Ecto neural progenitor cell (in vitro differentiated cells): ENCODE measurements around the gene RNF150.
"Not testable (repeated sequence)": the region's sequence is repeated elsewhere in the genome, so short reads cannot be mapped to it uniquely, and the experiment has no call there.

ENCODE experiments used
- DNase-seq: peaks from one replicate; pipeline ENCODE4 v3.0.0-alpha.2; 2018; ENCODE audit warnings: low spot score

The RNF150 gene

GRCh38 chr4:140813804-140814203 is 319.5 kb downstream of the RNF150 start:
- DNase-seq, result no peak

DNA sequence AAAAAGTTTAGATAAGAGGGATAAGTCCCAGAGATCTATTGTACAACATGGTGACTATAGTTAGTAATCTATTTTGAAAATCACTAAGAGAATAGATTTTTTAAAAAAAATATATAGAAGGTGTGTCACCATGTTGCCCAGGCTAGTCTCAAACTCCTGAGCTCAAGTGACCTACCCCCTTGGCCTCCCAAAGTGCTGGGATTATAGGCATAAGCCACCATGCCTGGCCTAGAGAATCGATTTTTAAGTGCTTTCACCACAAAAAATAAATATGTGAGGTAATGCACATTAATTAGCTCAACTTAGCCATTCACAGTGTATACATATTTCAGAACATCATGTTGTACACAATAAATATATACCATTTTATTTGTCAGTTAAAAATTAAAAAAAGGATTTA is 320.4 kb downstream of the RNF150 start:
- DNase-seq, result no peak

DNA sequence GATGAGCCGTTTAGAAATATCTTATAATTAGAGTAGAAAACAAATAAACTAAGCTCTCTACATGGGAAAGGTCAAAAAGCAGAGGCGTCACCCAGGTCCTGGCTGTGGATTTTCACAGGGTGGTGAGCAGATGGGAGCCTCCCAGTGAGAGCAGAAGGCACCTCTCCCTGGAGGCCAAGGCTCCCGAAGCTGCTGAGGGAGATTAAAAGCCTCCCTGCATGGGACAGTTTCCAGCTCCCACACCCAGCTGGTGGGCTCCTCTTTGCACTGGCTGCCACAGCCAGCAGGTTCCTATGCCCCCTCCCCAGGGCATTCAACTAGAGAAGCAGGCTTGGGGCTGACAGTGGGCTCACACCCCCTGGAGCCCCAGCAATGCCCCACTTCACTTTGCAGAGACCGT is 321.8 kb downstream of the RNF150 start:
- no peak for DNase-seq

GRCh38 chr4:140810591-140811169 is 322.6 kb downstream of the RNF150 start:
- not testable (repeated sequence) for DNase-seq
